ENCODE results near the gene CMTM6.

GRCh38 chr3:32484436-32484835 lies 18.2 kb downstream of the CMTM6 start:
- no peak for TF ChIP-seq CTCF (conservative IDR thresholded peaks at IDR 0.05)
- no peak for TF ChIP-seq ZFX (IDR thresholded peaks at IDR 0.05)
